ENCODE data around the gene KRT33B. TPM values are rescaled to one million over a fixed set of nuclear protein-coding genes. Genes with fewer than 3 reads are reported as not detected.

KRT33B gene
- polyA plus RNA-seq, 1 donor from 2014 or later = not detected

DNA sequence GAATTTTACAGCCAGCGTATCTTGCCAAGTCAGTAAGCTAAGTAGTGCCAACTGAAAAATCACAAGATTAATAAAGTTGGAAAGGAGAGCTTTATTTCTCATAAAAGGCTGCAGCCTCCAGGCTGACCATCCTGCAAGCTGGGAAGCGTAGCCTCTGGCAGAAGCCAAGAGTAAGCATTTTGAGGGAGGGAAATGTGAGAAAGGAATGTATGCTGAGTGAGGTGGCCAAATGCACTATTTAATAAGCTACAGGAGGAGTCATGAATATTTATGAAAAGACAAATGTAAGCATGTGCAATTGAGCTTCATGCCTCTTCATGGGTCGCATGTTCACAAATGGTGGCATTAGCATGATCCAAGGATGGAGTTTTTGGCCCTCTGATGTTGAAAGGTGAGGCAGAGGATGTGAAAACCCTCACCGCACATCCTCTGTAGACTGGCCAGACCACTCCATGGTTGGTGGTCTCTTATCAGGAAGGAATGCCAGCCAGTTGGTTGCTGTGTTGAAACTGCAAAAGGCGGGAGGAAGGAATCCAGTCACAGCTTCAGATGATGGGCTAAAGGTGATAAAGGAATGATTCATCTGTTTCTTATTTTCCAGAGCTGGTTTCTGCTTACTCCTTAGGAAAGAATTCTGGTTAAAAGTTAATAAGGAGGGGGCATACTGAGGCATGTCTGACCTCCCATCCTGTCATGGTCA, 9.2 kb downstream of the KRT33B start:
- no peaks in the 10 kb centered on the region for H3K9me2 ChIP-seq (ENCODE audit: insufficient read depth, low read length)
- no peaks in the 10 kb centered on the region for H3K9me3 ChIP-seq (ENCODE audit: low read length)
- no peaks in the 10 kb centered on the region for H3K36me3 ChIP-seq (ENCODE audit: insufficient read depth, low read length)
- no peak overlapping the region for H3K27ac ChIP-seq (ENCODE audit: low read length)
- TF ChIP-seq POLR2AphosphoS5 (IDR thresholded peaks at IDR 0.05) (no peak), EP300 (conservative IDR thresholded peaks at IDR 0.05; ENCODE audit: poor library complexity, severe bottlenecking) (no peak), TAF1 (IDR thresholded peaks at IDR 0.05; ENCODE audit: low read depth) (no peak), SMC3 (conservative IDR thresholded peaks at IDR 0.05; ENCODE audit: poor library complexity) (no peak), CTCF (IDR thresholded peaks at IDR 0.05; ENCODE audit: poor library complexity, severe bottlenecking) (no peak), EZH2 (IDR thresholded peaks at IDR 0.05; ENCODE audit: borderline replicate concordance, insufficient read depth, low read length, poor library complexity, severe bottlenecking) (no peak), RAD21 (conservative IDR thresholded peaks at IDR 0.05) (no peak), MXI1 (conservative IDR thresholded peaks at IDR 0.05; ENCODE audit: poor library complexity, severe bottlenecking) (no peak), REST (IDR thresholded peaks at IDR 0.05; ENCODE audit: borderline replicate concordance) (no peak)
- no peaks in the 10 kb centered on the region for H3K27me3 ChIP-seq (ENCODE audit: insufficient read depth, low read depth, low read length)
- no peaks in the 10 kb centered on the region for H3K79me2 ChIP-seq (replicated peaks; ENCODE audit: insufficient read depth, low read length)
- no peak overlapping the region for H3K4me2 ChIP-seq (ENCODE audit: low read length)
- no peak overlapping the region for H3K4me3 ChIP-seq (ENCODE audit: low read length)
- no peak overlapping the region for H2AFZ ChIP-seq (ENCODE audit: low read depth, low read length)
- H3K9ac ChIP-seq (ENCODE audit: low read length) = no peak overlapping the region
- H4K20me1 ChIP-seq (ENCODE audit: insufficient read depth) = no peaks in the 10 kb centered on the region
- H3F3A ChIP-seq (ENCODE audit: insufficient read depth, low read length, poor library complexity, severe bottlenecking) = no peaks in the 10 kb centered on the region

DNA sequence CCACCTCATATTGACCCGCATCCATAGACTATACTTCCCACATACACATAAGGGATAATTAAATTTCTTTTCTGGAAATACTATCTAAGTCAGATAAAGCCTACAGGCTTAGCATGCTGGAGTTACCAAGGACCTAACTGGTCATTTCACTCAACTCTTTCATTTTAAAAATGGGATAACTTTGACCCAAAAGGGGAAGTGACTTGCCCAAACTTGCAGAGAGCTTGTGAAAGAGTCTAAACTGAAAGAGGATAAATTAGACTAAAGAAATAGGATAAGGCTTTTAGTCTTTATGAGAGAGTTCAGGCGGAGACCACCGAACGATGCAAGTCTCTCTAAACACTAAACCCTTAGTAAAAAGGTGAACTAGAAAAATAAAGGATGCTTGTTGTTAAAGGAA, 15.1 kb downstream of the KRT33B start:
- H3K9me3 ChIP-seq (ENCODE audit: low read length) = no peaks in the 10 kb centered on the region
- H3K4me3 ChIP-seq (ENCODE audit: low read length) = no peak overlapping the region
- TF ChIP-seq CTCF (IDR thresholded peaks at IDR 0.05; ENCODE audit: poor library complexity, severe bottlenecking) (no peak), TAF1 (IDR thresholded peaks at IDR 0.05; ENCODE audit: low read depth) (no peak), EP300 (conservative IDR thresholded peaks at IDR 0.05; ENCODE audit: poor library complexity, severe bottlenecking) (no peak), RAD21 (conservative IDR thresholded peaks at IDR 0.05) (no peak), EZH2 (IDR thresholded peaks at IDR 0.05; ENCODE audit: borderline replicate concordance, insufficient read depth, low read length, poor library complexity, severe bottlenecking) (no peak), REST (IDR thresholded peaks at IDR 0.05; ENCODE audit: borderline replicate concordance) (no peak), SMC3 (conservative IDR thresholded peaks at IDR 0.05; ENCODE audit: poor library complexity) (no peak), POLR2AphosphoS5 (IDR thresholded peaks at IDR 0.05) (no peak), MXI1 (conservative IDR thresholded peaks at IDR 0.05; ENCODE audit: poor library complexity, severe bottlenecking) (no peak)
- H3K79me2 ChIP-seq (replicated peaks; ENCODE audit: insufficient read depth, low read length) = no peaks in the 10 kb centered on the region
- H2AFZ ChIP-seq (ENCODE audit: low read depth, low read length) = no peak overlapping the region
- no peaks in the 10 kb centered on the region for H3K36me3 ChIP-seq (ENCODE audit: insufficient read depth, low read length)
- H3K27me3 ChIP-seq (ENCODE audit: insufficient read depth, low read depth, low read length) = no peaks in the 10 kb centered on the region
- no peaks in the 10 kb centered on the region for H3F3A ChIP-seq (ENCODE audit: insufficient read depth, low read length, poor library complexity, severe bottlenecking)
- H3K9ac ChIP-seq (ENCODE audit: low read length) = no peak overlapping the region
- no peaks in the 10 kb centered on the region for H4K20me1 ChIP-seq (ENCODE audit: insufficient read depth)
- H3K4me2 ChIP-seq (ENCODE audit: low read length) = no peak overlapping the region
- H3K9me2 ChIP-seq (ENCODE audit: insufficient read depth, low read length) = no peaks in the 10 kb centered on the region
- no peak overlapping the region for H3K27ac ChIP-seq (ENCODE audit: low read length)
